BJ (cell line): ENCODE results near the gene FCGR2B. TPM values are rescaled to one million over a fixed set of nuclear protein-coding genes. Genes with fewer than 3 reads are reported as not detected.

Experiments
- CTCF ChIA-PET: fragments of 350-600 bp; formaldehyde crosslinking; extraction: SDS; loops from one replicate; lab custom pipeline; 2021; ENCODE audit warnings: antibody characterized with exemption, inconsistent platforms; lab: Yijun Ruan, JAX
- POLR2A ChIA-PET: fragments of 300-600 bp; sonication (Branson Sonifier 250); formaldehyde crosslinking; extraction: SDS; loops from one replicate; lab custom pipeline; 2021; ENCODE audit warnings: antibody characterized with exemption; lab: Charles Lee
- DNase-seq: peaks from one replicate; pipeline ENCODE4 v3.0.0-alpha.2; 2011; ENCODE audit warnings: low read depth
- H3K27me3 ChIP-seq: 2 replicates; pipeline ENCODE4 v1.6.0; 2011; ENCODE audit warnings: low read length; ENCODE audit not compliant: control insufficient read depth, insufficient read depth
- H3K36me3 ChIP-seq: 2 replicates; pipeline ENCODE4 v1.5.1; 2011; ENCODE audit warnings: low read length; ENCODE audit not compliant: control insufficient read depth, insufficient read depth
- H3K4me3 ChIP-seq: 2 replicates; pipeline ENCODE4 v1.5.1; 2011; ENCODE audit warnings: low read depth, mild to moderate bottlenecking, control low read depth, low read length
- polyA plus RNA-seq: library from polyadenylated mRNA; depleted of rRNA; stranded (reverse); fragments of >200 nt; gene quantifications from 2 replicates; pipeline ENCODE4 v1.2.3, GENCODE V29; 2011
- TF ChIP-seq, protein P1 (sequence below): IDR thresholded peaks from 2 replicates; pipeline ENCODE4 v1.5.1; 2011; ENCODE audit warnings: low read depth, mild to moderate bottlenecking, control low read depth, inconsistent platforms, low read length, moderate library complexity; ENCODE audit not compliant: insufficient read depth

The FCGR2B gene
- polyA plus RNA-seq, 1 experiment, result not detected

DNA sequence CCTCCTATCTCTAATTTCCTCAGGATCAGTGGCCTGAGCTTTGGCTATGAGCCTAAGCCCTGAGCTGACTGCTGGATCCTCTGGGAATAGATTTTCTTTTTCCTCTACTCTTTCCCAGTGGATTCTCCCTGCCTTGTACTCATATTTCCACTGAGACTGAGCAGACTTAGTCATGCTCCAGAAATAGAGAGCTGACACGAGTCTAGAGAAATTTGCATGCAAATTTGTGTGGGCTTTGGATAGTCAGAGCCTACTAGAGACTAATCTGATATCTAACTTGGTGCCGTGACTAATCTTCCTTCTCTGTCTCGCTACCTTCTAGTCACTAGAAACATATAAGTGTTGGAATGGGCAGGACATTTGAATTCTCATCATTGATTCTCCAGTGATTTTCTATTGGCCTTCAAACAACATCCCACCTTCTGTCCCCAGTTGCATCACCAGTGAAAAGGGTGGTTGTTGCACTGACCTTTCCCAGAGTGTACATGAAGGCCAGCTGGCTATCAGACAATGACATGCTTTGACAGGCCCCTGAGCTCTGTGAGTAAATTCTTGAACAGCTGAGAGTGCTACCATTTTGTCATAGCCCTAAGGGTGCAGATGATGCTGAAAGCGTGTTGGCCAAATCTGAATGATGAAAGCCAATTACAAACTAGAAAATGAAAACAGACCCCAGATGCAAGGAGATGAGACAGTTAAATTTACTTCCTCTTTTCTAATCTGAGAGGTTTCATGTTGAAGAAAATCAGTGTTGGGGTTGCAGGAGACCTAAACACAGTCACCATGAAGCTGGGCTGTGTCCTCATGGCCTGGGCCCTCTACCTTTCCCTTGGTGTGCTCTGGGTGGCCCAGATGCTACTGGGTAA, 43.8 kb downstream of the FCGR2B start, which contains the start of gene FCRLA:
FCRLA (plus strand) TSS at position 748 of the 866 bp plus-strand sequence; CDS start at position 784, 36 bp downstream.
- CTCF ChIA-PET, result interaction anchor here (1.3 to 4.0 kb wide), 3 partner anchors 10 to 19 kb away, joined by 3 to 21 read pairs (median 4); no protein-coding TSS in a partner anchor
- H3K4me3 ChIP-seq, result no peak within 1 kb of the TSS
- peak; percentile 87 for DNase-seq
- no peaks in the 10 kb centered on the region for H3K36me3 ChIP-seq
- H3K27me3 ChIP-seq, result no peaks in the 10 kb centered on the region
- TF ChIP-seq, protein P1, sequence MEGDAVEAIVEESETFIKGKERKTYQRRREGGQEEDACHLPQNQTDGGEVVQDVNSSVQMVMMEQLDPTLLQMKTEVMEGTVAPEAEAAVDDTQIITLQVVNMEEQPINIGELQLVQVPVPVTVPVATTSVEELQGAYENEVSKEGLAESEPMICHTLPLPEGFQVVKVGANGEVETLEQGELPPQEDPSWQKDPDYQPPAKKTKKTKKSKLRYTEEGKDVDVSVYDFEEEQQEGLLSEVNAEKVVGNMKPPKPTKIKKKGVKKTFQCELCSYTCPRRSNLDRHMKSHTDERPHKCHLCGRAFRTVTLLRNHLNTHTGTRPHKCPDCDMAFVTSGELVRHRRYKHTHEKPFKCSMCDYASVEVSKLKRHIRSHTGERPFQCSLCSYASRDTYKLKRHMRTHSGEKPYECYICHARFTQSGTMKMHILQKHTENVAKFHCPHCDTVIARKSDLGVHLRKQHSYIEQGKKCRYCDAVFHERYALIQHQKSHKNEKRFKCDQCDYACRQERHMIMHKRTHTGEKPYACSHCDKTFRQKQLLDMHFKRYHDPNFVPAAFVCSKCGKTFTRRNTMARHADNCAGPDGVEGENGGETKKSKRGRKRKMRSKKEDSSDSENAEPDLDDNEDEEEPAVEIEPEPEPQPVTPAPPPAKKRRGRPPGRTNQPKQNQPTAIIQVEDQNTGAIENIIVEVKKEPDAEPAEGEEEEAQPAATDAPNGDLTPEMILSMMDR, result no peak
- POLR2A ChIA-PET, result no interaction called here

DNA sequence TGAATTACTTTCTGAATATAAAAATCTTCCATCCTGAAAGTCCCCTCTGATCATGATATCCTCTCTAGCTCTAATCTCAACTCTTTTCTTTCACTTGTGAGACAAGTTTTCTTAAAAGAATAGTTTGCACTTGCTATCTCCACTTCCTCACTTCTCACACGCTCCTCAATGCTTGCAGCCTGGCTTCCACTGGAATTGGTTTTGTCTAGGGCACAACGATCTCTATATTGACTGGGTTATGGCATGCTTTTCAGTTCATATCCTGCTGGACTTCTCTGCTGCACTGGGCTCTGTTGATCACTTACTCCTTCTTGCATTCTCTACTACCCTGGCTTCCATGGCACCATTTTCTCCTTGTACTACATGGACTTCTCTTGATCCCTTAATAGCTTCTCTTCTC, 44.6 kb downstream of the FCGR2B start:
- ChIA-PET POLR2A (no interaction called here), CTCF (interaction anchor here (1.3 to 4.0 kb wide), 3 partner anchors 9 to 18 kb away, joined by 3 to 21 read pairs (median 4); no protein-coding TSS in a partner anchor)
- Histone ChIP-seq H3K4me3 (no peak overlapping the region), H3K36me3 (no peaks in the 10 kb centered on the region), H3K27me3 (no peaks in the 10 kb centered on the region)
- TF ChIP-seq, protein P1, result no peak
- DNase-seq, result no peak

DNA sequence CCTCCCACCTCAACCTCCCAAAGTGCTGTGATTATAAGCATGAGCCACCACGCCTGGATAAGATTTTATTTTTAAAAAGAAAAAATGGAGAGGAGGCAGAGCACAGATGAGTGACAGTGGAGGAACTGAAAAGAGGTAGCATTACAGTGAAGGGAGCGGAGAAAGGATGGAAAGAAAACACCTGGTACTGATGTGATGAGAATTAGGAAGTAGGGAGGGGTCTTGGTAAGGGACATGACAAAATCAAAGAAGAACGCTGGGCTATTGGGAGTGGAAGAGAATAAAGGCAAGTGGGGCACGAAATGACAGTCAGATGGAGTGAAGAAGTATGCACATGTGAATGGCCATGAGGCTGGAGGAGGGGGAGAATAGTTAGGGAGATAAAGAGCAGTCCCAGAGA, 46.4 kb downstream of the FCGR2B start:
- ChIA-PET CTCF (interaction anchor here (4.0 kb wide), 1 partner anchor 16 kb away, joined by 21 read pairs; no protein-coding TSS in a partner anchor), POLR2A (no interaction called here)
- no peak for DNase-seq
- Histone ChIP-seq H3K36me3 (no peaks in the 10 kb centered on the region), H3K27me3 (no peaks in the 10 kb centered on the region), H3K4me3 (no peak overlapping the region)
- TF ChIP-seq, protein P1, result no peak

DNA sequence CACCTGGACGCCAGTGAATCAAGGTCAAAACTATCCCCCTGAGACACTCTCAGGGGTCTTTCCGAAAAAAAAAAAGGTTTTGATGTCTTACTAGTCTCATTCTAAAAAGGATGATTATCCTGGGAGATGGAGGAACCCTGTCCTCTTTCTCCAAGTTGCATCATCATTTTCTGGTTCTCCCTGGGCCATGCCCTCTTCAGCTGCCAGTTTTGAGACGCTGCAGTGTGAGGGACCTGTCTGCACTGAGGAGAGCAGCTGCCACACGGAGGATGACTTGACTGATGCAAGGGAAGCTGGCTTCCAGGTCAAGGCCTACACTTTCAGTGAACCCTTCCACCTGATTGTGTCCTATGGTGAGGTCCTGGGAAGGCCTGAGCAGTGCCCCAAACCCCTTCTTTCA, 47.6 kb downstream of the FCGR2B start:
- POLR2A ChIA-PET, result no interaction called here
- no peak for DNase-seq
- Histone ChIP-seq H3K27me3 (no peaks in the 10 kb centered on the region), H3K36me3 (no peaks in the 10 kb centered on the region), H3K4me3 (no peak overlapping the region)
- TF ChIP-seq, protein P1, result no peak
- CTCF ChIA-PET, result no interaction called here

DNA sequence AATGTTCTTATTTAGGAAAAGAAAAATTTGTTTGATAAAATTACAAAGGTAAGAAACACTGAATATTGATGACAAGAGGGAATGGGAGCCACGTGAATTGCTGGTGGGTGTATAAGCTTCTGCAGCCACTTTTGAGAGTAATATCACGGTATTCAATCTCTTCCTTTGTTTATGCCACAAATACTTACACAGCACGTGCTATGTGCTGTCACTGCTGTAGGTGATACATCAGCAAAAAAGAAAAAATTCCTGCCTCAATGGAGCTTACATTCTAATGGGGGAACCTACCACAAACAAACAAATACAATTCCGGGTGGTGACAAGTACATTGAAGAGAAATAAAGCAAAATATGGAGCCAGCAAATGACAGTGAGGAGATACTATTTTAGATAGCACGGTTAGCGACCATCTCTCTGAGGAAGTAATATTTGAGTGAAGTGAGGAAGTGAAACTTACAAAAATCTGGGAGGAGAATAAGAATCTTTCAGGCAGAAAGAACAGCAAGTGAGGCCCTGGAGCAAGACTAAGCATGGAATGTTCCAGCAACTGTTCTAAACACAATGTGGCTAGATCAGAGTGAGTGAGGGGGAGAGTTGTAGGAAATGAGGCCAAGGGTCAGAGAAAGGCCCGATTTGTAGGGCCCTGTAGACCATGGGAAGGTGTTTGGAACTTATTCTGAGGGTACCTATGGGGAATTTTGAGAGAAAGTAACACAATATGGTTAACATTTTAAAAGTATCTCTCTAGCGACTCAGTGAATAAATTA, 55.8 kb downstream of the FCGR2B start:
- CTCF ChIA-PET, result no interaction called here
- TF ChIP-seq, protein P1, result no peak
- Histone ChIP-seq H3K4me3 (no peak overlapping the region), H3K36me3 (no peaks in the 10 kb centered on the region), H3K27me3 (no peaks in the 10 kb centered on the region)
- DNase-seq, result no peak
- POLR2A ChIA-PET, result no interaction called here
